Stimulated activated CD8-positive, alpha-beta memory T cell treated with anti-CD3 and anti-CD28 coated beads, Interleukin-2, amount 100 ng/mL, for 48 hours (primary cell): Measurements from ENCODE around the gene MALT1.
"Not testable (repeated sequence)": the region's sequence is repeated elsewhere in the genome, so short reads cannot be mapped to it uniquely, and the experiment has no call there.

Experiments used
- DNase-seq, 2 donors: peaks; one replicate each; pipeline ENCODE4 v3.0.0-alpha.2; 2020; ENCODE audit warnings: low read depth in 2 of 2

The MALT1 gene

DNA sequence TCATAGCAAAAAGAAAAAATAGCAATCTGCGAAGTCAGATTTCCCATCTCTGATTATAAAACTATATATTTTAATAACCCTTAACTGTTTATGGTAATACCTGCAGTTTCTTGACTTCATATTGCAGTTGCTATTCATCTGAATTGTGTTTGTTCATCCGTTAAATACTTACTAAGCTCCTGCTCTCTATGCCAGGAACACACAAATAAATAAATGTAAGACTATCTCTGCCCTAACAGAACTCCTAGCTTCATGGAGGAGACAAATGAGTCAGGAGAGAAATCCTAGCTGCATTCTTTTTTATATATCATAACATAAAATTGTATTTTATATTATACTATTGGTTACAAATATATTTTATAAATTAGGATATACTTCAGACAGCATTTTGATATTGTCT, 61.2 kb downstream of the MALT1 start:
- no peak for DNase-seq

DNA sequence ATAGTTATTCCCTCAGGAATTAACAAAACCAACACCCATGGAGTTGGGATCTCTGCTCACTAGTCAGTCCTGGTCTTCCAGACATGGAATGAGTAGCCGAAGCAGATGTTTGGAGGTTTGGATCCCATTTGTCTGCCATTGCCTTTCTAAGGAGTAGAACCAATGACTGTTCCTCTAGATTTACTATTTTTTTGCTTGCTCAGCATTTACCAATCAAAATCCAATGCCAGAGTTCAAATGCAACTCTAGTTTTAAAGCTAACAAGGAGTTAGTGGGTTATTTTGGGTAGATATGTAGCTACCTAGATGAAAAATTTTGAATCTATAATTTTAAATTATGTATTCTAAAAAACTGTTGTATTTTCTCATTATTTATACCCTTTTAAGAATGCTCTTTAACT, 62.6 kb downstream of the MALT1 start:
- no peak for DNase-seq

DNA sequence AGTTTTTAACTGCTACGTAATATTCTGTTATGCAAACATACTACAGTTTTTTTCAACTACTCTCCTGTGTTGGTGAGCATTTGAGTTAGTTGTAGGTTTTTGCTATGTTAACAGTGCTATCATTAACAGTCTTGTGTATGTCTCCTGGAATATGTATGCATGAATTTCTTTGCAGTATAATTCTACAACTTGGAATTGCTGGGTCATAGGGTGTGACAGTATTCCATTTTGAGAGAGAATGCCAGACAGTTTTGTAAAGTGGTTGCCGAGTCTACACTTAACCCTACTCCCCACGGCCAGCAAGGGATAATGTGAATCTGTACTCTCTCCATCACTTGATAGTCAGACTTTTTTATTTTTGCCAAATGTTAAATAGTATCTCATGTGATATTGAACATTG, 67.1 kb downstream of the MALT1 start:
- DNase-seq, result no peak

DNA sequence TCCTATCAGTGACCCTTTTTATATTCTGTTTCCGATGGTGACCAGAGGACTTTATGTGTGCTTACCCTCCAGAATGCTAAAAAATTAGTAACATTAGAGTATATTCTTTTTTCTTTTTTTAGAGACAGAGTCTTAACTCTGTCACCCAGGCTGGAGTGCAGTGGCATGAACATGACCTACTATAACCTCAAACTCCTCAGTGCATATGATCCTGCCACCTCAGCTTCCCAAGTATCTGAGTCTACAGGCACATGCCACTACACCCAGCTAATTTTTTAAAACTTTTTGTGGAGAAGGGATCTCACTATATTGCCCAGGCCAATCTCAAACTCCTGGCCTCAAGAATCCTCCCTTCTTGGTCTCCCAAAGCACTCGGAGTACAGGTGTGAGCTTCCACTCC, 74.6 kb downstream of the MALT1 start:
- DNase-seq, result no peak

DNA sequence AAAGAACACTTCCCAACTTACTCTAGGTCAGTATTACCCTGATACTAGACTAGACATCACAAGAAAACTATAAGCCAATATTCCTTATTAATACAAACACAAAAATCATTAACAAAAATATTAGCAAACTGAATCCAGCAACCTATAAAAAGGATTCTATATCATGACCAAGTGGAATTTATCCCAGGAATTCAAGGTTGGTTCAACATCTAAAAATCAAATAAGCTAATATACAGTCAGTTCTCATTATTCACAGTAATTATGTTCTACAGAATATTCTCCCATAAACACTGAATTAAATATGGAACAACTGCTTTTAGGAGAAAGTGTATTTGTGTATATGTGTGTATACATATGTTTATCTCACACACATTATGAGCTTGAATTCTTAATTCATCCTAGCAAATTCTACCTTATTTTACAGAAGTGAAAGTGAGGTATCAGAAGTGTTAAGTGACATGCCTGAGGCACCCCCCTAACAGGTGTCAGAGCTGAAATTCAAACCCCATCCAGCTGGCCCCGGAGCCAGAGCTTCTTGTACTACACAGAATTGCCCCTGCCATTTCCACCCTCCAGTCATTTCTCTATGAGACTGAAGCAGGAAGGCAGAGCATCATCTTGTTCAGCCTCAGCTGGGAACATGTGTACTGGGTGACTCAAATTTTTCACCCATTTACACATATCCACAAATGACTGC, 77.8 kb downstream of the MALT1 start:
- DNase-seq, result no peak

DNA sequence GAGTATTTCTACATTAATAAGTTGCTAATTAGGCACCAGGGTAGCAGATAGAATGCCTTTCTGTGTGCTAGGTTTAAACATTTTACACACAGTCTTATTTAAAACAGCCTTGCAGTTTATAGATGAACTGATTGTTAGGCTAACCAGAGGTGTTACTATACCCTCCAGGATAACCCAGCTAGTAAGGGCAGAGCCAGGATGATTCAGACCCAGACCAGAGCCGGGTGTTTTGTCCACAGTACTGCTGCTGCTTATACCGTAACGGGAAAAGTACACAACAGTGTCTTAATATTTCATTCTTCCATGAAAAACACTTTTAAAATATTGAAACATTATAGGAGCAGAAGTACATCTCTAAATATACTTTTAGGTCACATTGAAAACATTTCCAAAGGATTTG, 82.7 kb downstream of the MALT1 start:
- no peak for DNase-seq

DNA sequence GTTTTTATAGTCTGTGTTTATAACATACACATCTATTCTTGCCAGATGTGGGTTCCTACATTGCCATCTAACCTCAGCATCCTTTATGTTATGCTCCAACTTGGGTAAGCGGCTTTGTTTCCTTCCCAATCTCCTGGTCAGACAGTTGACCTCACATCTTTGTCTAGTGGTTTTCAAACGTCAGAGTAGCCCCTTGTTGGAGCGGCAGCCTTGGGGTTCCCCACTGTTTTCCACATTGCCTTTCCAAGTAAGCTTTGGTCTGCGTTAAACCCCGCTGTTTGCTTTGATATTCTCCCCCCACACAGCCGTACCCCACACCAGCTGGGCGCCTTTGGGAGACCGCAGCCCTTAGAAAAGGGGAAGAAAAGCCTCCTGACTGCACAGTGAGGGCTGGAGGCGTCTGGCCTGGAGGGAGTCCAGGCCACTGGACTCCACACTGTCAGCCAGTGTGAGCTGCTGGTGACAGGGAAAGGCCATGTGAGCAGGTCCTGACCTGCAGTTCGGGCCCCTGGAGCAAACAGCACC, 83.3 kb downstream of the MALT1 start:
- DNase-seq, result no peak

DNA sequence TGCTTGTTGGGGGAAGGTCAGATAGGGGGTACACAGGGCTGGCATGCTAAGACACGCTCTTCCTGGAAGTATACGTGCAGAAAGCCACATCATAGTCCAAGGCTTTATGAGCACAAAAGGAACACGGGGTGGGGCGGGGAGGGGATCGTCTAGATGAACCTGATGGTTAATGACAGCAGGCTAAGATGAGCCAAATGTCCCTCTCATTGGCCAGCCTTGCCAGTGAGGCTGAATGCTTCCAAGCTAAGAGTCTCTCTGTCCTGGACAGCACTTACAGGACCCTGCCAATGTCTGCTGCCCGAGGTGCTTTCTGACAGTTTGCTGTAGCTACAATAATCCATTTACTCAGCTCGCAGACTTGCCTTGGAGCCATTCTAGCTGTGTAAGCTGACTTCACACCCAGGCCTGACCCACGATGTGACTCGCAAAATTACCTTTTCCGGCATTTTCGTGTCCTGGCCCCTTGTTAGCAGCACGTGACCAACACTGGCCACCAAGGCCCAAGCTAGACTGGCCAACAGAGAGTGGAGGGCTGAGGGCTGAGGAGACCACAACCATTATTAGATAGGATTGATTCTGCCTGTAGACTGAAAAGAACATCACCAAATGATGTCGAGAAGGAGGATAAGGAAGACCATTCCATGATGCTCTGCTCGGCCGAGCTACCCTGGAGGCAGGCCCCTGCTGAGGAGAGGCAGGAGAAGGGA, 84.2 kb downstream of the MALT1 start:
- DNase-seq, result no peak

DNA sequence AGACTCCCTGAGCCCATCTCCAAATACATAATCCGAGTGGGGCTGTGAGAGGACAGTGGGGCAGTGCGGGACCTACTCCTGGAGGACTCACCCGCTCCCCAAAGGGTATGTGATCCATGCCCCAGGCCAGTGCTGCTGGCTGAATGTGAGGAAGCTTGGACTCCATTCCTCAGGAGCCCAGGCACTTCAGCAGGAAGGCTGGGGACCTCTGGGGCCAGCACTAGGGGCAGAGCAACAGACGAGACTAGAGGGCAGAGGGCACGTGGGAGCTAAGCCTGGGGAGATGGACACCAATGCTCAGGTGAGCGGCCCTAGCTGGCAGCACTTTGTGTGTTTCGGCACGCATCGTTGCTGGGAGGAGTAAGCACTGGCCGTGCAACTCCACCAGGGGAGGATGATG, 84.9 kb downstream of the MALT1 start:
- DNase-seq, result no peak

DNA sequence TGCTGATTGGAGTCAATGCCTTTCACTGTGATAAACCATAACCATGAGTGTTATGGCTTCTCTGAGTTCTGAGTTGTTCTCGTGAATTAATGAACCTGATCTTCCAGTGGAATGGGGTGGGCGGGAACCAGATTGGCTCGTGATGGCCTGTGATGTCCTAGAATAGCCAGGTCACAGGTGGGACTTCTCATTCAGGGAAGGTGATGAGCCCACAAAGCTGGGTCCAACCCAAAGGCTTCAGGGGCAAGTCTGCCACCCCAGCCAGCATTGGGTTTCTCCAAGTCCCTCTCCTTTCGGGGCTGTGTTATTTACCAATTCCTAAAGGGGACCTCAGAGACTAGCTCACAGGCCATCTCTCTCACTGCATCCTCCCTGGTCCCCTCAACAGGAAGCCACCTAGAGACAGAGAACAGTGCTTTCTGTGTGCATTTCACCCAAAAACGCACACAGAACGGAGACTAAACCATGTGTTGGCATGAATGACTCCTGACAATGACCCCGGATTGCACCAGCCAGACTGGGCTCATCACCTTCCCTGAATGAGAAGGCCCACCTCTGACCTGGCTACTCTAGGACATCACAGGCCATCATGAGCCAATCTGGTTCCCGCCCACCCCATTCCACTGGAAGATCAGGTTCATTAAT, 85.5 kb downstream of the MALT1 start:
- no peak for DNase-seq

DNA sequence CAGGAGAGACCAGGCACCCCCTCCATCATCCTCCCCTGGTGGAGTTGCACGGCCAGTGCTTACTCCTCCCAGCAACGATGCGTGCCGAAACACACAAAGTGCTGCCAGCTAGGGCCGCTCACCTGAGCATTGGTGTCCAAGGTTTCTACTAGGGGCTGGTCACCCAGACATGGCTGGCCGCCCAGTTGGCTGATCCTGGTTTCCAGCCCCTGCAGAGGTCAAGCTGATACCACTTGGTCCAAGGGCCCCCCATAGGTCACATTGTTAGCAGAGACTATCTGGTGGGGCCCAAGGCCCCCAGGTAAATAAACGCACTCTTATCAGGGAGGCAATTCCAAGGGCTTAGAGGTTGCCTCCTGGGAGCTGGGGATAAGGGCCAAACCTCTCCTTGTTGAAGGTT, 86.1 kb downstream of the MALT1 start:
- not testable (repeated sequence) for DNase-seq

DNA sequence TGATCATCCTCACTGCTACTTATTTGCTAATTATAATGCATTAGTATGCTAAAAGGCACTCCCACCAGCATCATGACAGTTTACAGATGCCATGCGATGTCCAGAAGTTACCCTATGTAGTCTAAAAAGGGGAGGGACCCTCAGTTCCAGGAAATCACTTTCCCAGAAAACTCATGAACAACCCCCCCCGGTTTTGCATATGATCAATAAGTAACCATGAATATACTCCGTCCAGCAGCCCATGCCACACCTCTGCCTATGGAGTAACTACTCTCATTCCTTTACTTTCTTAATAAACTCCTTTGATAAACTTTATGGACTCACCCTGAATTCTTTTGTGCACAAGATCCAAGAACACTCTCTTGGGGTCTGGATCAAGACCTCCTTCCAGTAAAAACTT, 86.8 kb downstream of the MALT1 start:
- no peak for DNase-seq

DNA sequence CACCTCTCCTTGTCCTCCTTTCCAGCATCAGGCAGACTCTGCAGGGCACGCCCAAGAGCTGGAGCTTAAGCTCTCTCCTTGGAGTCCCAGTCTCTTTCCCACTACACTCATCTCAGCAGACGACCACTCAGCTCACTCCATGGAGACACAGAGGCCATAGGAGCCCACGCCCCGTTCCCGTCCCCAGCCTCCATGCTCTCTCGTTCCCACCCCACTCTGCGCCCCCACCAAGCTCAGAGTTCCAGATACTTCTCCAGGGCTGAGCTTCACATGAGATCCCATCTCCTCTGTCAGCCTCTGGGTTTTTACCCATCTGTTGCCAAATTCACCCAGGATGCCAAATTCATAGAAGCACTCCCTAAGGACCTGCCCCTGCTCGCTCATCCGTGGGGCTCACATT, 87.3 kb downstream of the MALT1 start:
- DNase-seq, result no peak

DNA sequence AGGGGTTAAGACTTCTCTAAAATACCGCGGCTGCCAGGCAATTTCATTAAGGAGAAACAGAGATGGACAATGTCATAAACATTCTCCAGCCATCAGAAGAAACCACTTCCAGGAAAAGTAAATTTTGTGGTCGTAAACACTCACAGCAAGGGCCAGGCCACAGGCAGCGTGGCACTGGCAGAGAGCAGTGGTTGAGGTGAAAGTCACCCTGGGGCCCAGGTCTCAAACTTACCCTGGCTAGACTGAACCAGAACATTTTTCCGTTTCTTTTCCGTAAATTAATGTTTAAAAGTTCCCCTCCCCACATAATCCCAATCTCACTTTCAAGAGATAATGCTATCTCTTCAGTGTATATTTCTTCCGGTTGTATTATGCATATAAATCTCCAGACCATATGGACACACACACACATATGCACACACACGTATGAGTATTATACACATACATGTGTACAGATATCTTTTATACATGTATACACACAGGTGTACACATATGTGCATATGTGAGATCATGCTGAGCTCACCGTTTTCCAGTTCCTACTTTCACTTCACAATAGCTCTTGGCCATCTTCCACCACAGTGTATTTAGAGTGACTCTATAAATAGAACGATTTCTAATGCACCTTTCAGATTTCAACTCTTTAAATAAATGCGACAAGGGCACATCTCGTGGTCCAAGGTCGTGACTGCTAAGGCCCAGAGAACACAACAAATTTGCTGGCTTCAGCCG, 90.1 kb downstream of the MALT1 start:
- no peak for DNase-seq

DNA sequence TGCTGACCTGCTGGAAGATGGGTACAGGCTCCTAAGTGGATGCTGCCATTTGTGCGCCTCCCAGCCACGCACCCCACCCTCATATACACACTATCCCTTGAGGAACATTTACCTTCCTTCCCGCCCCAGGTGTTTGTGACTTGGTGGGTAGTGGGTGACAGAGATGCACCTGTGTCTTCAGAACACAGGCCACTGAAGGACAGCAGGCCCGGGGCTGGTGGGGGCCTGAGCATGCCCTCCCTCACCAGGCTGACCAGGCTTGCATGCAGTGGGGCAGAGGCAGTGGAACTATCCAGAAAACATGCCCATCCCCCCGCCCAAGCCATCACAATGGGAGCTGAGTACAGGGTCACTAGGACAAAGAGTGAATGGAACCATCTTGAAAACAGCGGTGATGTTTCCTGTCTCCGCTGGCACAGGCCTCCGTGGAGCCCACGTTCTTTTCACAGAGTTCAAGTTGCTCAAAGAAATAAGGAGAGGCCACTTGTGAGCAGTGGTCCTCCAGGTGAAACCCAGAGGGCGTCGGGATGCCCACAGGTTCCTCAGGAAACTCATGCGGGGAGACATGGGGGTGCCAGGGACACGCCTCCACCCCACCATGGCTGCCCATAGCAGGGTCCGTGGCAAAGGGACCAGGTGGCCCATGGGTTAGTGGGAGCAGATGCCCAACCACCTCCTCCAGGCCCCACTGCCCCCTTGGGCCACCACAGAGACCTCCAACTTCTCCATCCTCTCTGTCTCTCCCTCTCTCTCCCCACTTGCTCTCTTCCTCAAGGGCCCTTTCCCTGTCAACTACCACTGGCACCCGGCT, 90.9 kb downstream of the MALT1 start:
- DNase-seq, result no peak

DNA sequence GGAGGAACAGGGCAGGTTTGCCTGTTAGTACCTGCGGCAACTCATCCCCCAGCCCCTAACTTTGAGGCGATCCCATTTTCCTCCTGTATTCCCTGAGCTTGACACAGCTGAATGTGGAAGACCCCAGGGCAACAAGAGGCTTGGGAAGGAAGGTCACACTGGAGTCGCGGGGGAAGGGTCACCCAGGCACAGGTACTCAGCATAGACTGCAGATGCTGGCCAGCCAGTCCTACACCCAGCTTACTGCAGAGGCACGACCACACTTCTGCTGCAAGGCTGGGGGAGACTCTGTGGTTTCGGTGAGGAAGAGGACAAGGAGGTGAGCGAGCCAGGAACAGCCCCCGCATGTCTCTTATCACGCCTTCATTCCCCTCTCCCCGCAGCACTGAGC, 91.5 kb downstream of the MALT1 start:
- DNase-seq, result no peak

DNA sequence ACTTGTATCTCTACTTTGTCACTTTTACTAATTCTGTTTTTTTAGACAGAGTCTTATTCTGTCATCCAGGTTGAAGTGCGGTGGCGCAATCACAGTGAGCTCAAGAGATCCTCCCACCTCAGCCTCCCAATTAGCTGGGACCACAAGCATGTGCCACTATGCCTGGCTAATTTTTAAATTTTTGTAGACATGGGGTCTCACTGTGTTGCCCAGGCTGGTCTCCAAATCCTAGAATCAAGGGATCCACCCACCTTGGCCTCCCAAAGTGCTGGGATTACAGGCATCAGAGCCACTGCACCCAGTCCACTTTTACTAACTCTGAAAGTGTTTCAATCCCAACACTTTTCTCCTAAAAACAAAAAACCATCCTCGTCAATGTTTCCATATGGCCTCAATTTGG, 94.9 kb downstream of the MALT1 start:
- DNase-seq, result no peak

DNA sequence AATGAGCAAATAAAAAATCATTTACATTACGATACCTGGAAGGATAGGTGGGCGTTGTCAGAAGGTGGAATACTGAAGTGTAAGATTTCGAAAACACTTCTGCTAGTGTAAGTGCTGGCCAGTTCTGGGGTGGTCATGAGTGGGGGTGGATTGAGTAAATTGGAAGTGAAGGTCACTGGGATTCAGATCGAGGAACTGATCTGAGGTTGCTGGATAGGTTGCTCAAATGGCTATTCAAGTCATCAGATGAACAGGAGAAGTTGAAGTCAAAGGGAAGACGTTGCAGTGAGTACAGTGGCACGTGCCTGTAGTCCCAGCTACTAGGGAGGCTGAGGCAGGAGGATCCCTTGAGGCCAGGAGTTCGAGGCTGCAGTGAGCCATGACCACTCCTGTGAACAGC, 95.7 kb downstream of the MALT1 start:
- no peak for DNase-seq

DNA sequence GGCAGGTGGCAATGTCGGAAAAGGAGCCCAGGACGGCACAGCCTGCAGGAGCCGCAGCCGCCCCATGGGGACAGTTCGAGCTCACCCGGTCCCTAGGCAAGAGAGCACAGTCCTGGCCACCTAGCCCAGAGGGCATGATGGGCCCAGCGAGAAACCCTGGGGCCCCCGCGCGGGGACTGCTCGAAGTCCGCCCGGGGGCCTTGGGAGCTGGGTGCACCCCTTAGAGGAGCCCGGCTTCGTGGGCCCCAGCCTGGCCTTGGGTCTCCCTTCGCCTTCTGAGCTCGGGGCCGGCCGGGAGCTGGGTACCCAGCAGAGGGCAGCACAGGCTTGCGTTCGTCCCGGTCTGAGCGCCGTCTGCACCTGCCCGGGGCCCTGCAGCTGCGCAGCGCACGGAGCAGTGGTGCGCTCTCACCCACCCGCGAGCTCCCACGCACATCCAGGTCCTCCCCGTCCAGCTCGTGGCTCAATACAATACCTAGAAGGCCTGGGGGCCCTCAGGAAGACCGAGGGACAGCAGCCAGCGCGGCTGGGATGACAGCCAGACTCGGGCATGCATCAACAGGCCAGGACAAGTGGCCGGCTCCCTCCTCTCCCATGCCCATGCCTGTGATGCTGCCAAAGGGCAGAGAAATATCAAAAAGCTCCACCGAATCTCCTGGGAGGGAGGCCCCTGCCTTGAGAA, 97.2 kb downstream of the MALT1 start:
- DNase-seq, result peak; percentile 58 to 71

DNA sequence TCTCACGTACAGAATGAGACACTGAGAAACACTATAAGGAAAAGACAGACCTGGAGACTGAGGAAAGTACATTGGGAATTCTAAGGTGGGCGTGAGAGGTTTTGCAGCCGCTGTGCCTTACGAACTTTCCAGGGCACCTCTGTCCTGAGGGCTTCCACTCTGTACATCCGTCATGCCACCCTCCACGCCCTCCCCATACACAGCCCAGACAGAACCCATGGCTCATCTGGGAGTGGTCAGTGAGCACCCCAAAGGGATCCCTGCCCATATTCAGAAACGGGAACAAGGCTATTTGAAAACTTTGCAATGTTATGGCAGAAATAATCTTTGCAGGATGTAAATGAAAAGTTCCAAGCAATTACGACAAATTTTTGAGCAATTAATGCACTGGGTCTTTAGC, 98.1 kb downstream of the MALT1 start:
- no peak for DNase-seq

DNA sequence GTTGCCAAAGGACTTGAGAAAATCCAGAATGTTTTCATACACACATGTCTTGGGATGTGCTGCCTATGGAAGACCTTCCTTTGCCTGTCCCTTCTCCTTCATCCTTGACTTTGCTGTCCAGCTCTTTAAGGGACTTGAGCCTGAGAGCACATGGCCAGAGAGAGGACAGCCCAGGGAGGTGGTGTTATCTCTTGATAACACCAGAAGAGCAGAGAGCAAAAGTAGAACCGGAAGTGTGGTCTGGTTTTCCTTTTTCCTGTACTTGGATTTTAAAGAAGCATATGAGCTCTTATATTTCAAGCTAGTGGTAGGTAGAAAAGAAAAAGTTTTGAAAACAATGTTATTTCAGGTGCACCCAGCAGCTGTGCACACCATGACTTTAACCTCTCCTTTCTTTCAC, 99.3 kb downstream of the MALT1 start:
- no peak for DNase-seq
